SK-N-SH treated with all-trans-retinoic acid at 6 μM for 48 hours (cell line): ENCODE data around the gene IGF2R.
"Not testable (repeated sequence)": the region's sequence is repeated elsewhere in the genome, so short reads cannot be mapped to it uniquely, and the experiment has no call there.

Experiments
- ATAC-seq: fragments of 200-7000 bp; cut with Tn5 transposase; 3 replicates; pipeline ENCODE4 v1.9.1; 2020; ENCODE audit warnings: mild to moderate bottlenecking, moderate library complexity
- ARNTL ChIP-seq: fragments of 450-650 bp; formaldehyde crosslinking; IDR thresholded peaks from 2 replicates; pipeline ENCODE4 v1.5.0; 2020; ENCODE audit warnings: low read depth, mild to moderate bottlenecking, moderate library complexity, borderline replicate concordance
- ESRRG ChIP-seq: fragments of 250-450 bp; sonication (Bioruptor Pico); IDR thresholded peaks from 2 replicates; pipeline ENCODE4 v1.6.1; 2021; ENCODE audit warnings: mild to moderate bottlenecking
- GLIS3 ChIP-seq: fragments of 250-450 bp; sonication (Bioruptor Pico); IDR thresholded peaks from 2 replicates; pipeline ENCODE4 v1.5.0; 2020; ENCODE audit warnings: mild to moderate bottlenecking, moderate library complexity
- OSR1 ChIP-seq: fragments of 250-450 bp; sonication (Bioruptor Pico); IDR thresholded peaks from 2 replicates; pipeline ENCODE4 v1.8.0; 2022; ENCODE audit warnings: moderate library complexity, mild to moderate bottlenecking, inconsistent platforms
- TCF4 ChIP-seq: fragments of 250-450 bp; sonication (Bioruptor Pico); IDR thresholded peaks from 2 replicates; pipeline ENCODE4 v1.8.0; 2021; ENCODE audit warnings: mild to moderate bottlenecking, moderate library complexity, borderline replicate concordance
- ZC3H10 ChIP-seq: fragments of 250-450 bp; sonication (Bioruptor Pico); IDR thresholded peaks from 2 replicates; pipeline ENCODE4 v1.5.1; 2021; ENCODE audit warnings: mild to moderate bottlenecking, moderate library complexity
- ZFP3 ChIP-seq: fragments of 250-450 bp; sonication (Bioruptor Pico); IDR thresholded peaks from 2 replicates; pipeline ENCODE4 v1.5.0; 2020; ENCODE audit warnings: mild to moderate bottlenecking, moderate library complexity
- ZNF565 ChIP-seq: fragments of 450-650 bp; formaldehyde crosslinking; conservative IDR thresholded peaks from 2 replicates; pipeline ENCODE4 v1.5.0; 2020; ENCODE audit warnings: low read depth, mild to moderate bottlenecking, moderate library complexity
- ZNF70 ChIP-seq: fragments of 450-650 bp; formaldehyde crosslinking; IDR thresholded peaks from 2 replicates; pipeline ENCODE4 v1.5.0; 2020; ENCODE audit warnings: mild to moderate bottlenecking, moderate library complexity
- TF ChIP-seq, protein P1 (sequence below): fragments of 250-450 bp; sonication (Bioruptor Pico); IDR thresholded peaks from 2 replicates; pipeline ENCODE4 v1.5.1; 2020; ENCODE audit warnings: low read depth, mild to moderate bottlenecking, moderate library complexity
- TF ChIP-seq, protein P2 (sequence below): fragments of 250-450 bp; sonication (Bioruptor Pico); IDR thresholded peaks from 2 replicates; pipeline ENCODE4 v1.5.0; 2020; ENCODE audit warnings: mild to moderate bottlenecking, moderate library complexity
- TF ChIP-seq, protein P3 (sequence below): fragments of 250-450 bp; sonication (Bioruptor Pico); IDR thresholded peaks from 2 replicates; pipeline ENCODE4 v1.8.0; 2020; ENCODE audit warnings: mild to moderate bottlenecking, moderate library complexity, borderline replicate concordance
- TF ChIP-seq, protein P4 (sequence below): fragments of 250-450 bp; sonication (Bioruptor Pico); IDR thresholded peaks from 2 replicates; pipeline ENCODE4 v1.8.0; 2021; ENCODE audit warnings: low read depth, mild to moderate bottlenecking, moderate library complexity, borderline replicate concordance

IGF2R gene

DNA sequence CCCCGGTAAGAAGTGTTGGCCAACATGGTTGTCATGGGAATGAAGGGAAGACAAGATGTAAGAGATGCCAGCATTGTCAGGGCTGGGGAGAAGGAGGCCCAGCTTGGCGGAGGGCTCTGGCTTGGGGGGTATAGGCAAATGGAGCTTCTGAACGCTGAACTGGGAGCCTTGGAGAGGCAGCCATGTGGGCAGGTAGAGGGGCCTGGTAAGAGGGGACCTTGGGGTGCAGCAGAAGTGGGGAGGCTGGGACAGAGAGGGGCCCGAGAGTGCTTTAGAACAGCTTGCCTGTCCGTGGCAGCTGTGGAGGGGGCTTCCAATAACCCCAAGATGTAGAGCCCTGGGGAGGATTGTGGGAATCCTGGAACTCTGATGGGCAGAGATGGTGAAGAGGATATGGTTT lies 155.7 kb downstream of the IGF2R start:
- TF ChIP-seq ZNF70 (CRISPR knock-in tag) (no peak), ZC3H10 (no peak), ZFP3 (CRISPR knock-in tag) (no peak), OSR1 (CRISPR knock-in tag) (no peak), GLIS3 (CRISPR knock-in tag) (no peak), TCF4 (CRISPR knock-in tag) (no peak), ESRRG (no peak)
- TF ChIP-seq, protein P1, sequence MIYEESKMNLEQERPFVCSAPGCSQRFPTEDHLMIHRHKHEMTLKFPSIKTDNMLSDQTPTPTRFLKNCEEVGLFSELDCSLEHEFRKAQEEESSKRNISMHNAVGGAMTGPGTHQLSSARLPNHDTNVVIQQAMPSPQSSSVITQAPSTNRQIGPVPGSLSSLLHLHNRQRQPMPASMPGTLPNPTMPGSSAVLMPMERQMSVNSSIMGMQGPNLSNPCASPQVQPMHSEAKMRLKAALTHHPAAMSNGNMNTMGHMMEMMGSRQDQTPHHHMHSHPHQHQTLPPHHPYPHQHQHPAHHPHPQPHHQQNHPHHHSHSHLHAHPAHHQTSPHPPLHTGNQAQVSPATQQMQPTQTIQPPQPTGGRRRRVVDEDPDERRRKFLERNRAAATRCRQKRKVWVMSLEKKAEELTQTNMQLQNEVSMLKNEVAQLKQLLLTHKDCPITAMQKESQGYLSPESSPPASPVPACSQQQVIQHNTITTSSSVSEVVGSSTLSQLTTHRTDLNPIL (CRISPR knock-in tag) = no peak
- TF ChIP-seq, protein P2, sequence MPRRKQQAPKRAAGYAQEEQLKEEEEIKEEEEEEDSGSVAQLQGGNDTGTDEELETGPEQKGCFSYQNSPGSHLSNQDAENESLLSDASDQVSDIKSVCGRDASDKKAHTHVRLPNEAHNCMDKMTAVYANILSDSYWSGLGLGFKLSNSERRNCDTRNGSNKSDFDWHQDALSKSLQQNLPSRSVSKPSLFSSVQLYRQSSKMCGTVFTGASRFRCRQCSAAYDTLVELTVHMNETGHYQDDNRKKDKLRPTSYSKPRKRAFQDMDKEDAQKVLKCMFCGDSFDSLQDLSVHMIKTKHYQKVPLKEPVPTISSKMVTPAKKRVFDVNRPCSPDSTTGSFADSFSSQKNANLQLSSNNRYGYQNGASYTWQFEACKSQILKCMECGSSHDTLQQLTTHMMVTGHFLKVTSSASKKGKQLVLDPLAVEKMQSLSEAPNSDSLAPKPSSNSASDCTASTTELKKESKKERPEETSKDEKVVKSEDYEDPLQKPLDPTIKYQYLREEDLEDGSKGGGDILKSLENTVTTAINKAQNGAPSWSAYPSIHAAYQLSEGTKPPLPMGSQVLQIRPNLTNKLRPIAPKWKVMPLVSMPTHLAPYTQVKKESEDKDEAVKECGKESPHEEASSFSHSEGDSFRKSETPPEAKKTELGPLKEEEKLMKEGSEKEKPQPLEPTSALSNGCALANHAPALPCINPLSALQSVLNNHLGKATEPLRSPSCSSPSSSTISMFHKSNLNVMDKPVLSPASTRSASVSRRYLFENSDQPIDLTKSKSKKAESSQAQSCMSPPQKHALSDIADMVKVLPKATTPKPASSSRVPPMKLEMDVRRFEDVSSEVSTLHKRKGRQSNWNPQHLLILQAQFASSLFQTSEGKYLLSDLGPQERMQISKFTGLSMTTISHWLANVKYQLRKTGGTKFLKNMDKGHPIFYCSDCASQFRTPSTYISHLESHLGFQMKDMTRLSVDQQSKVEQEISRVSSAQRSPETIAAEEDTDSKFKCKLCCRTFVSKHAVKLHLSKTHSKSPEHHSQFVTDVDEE (CRISPR knock-in tag) = no peak
- TF ChIP-seq, all 23 proteins: peak for 0
- no peak for ATAC-seq

DNA sequence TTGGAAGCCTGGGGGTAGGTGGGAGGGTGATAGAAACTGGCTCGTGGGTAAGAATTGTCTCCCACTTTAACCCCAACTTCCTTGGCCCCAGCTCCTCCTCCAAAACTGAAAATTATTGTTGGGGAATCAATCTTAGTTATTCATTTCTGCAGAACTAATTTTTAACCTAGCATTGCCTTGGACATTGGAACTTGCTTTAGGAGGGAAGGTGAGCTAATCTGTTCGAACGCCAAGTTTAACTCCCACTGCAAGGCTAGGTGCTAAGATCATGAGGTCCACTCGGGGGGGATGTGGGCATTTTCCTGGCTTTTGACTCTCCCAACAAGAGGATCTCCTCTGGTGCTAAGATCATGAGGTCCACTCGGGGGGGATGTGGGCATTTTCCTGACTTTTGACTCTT lies 156.2 kb downstream of the IGF2R start:
- not testable (repeated sequence) for ATAC-seq

DNA sequence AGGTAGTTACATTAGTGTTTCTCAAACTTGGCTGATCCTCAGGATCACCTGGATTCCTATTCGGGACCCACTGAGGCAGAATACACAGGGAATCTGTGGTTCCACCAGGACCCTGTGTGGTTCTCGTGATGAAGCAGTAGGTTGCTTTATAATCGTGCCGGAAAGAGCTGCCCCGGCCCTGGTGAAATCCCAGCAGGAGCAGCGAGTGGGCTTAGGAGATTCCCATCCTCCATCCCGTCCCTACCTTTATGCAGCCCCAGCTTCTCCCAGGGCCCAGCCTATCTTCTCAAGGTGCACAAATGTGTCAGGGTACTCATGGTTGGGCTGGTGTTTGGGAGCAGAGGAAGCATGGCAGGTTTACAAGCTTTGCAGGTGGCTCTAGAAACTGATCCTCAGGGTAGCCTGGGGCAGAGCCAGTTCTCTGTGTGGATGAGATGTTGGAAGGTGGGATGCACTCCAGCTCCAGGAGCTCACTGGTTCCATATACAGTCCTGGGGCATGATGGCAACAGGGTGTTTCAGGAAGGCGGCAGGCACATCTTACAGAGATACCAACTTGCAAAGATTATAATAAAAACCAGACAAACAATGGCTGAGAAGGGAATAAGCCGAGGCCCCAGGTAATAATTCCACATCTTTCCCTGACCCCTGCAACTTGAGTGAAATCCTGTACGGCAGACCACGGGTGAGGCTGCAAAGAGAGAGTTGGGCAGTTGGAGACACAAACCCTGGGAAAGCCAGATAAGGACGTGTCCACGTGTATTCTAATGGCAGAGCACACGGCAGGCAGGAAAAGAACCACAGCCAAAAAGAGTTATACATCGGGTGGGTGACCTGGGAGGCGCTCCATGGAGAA lies 158.6 kb downstream of the IGF2R start:
- no peak for ATAC-seq
- TF ChIP-seq OSR1 (CRISPR knock-in tag) = no peak

DNA sequence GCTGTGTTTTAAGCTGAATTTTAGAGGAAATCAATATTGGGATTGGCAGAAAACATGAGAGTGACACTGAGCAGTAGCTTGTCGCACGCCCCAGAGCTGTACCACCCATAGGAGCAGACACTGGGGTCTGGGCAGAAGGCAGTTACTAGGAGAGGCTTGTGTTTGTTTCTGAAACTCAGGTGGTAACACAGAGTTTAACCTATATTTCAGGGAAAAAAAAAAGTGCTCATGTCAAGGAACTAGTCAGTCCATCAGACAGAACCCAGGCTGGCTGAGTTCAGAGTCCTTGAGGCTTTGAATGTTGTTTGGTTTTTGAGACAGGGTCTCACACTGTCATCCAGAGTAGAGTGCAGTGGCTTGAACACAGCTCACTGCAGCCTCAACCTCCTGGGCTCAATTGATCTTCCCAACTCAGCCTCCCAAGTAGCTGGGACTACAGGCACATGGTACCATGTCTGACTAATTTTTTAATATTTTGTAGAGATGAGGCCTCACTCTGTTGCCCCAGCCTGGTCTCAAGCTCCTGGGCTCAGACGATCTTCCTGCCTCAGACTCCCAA lies 159.3 kb downstream of the IGF2R start:
- TF ChIP-seq TCF4 (CRISPR knock-in tag) (no peak), ZFP3 (CRISPR knock-in tag) (no peak), ZNF565 (CRISPR knock-in tag) (no peak)
- TF ChIP-seq, all 23 proteins: peak for 0
- no peak for ATAC-seq

DNA sequence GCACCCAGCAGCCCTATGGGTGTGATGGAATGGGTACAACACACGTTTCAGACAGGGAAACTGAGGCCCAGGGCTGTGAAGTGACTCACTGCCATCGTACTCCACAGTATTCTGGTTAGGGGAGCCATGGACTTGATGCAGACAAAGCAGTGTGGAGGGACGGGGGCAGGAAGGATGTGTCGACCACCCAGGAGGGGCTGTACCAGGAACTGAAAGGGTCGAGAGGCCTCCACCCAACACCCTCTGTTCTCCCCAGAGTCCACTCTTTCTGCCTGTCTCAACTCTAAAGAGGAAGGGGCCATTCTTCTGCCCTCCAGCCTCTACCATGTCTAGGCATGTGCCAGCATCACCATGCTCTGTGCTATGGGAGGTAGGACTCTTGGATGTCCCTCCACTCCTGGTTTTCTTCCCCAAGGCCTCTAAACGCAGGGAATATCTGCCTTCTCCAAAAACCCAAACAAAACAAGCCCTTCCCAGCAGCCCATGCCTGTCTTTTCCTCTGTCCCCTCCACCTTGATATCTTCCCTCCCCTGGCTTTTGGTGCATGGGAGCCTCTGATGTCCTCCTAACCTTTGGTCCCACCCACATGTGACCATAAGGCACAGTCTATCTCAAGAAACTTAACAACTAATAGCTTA lies 160.1 kb downstream of the IGF2R start:
- no peak for ATAC-seq
- TF ChIP-seq ZFP3 (CRISPR knock-in tag) = no peak
- TF ChIP-seq TCF4 (CRISPR knock-in tag) = no peak
- TF ChIP-seq, protein P3, sequence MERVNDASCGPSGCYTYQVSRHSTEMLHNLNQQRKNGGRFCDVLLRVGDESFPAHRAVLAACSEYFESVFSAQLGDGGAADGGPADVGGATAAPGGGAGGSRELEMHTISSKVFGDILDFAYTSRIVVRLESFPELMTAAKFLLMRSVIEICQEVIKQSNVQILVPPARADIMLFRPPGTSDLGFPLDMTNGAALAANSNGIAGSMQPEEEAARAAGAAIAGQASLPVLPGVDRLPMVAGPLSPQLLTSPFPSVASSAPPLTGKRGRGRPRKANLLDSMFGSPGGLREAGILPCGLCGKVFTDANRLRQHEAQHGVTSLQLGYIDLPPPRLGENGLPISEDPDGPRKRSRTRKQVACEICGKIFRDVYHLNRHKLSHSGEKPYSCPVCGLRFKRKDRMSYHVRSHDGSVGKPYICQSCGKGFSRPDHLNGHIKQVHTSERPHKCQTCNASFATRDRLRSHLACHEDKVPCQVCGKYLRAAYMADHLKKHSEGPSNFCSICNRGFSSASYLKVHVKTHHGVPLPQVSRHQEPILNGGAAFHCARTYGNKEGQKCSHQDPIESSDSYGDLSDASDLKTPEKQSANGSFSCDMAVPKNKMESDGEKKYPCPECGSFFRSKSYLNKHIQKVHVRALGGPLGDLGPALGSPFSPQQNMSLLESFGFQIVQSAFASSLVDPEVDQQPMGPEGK = no peak
- no peak for TF ChIP-seq ARNTL (CRISPR knock-in tag)
- TF ChIP-seq, protein P1 (CRISPR knock-in tag) = no peak
- TF ChIP-seq ZC3H10 = no peak
- TF ChIP-seq, protein P2 (CRISPR knock-in tag) = no peak
- TF ChIP-seq, protein P4, sequence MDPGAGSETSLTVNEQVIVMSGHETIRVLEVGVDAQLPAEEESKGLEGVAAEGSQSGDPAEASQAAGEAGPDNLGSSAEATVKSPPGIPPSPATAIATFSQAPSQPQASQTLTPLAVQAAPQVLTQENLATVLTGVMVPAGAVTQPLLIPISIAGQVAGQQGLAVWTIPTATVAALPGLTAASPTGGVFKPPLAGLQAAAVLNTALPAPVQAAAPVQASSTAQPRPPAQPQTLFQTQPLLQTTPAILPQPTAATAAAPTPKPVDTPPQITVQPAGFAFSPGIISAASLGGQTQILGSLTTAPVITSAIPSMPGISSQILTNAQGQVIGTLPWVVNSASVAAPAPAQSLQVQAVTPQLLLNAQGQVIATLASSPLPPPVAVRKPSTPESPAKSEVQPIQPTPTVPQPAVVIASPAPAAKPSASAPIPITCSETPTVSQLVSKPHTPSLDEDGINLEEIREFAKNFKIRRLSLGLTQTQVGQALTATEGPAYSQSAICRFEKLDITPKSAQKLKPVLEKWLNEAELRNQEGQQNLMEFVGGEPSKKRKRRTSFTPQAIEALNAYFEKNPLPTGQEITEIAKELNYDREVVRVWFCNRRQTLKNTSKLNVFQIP (CRISPR knock-in tag) = no peak
